ENCODE measurements around the gene MRGPRD. TPM values are rescaled to one million over a fixed set of nuclear protein-coding genes. Genes with fewer than 3 reads are reported as not detected.

The MRGPRD gene
- total and polyA plus RNA-seq, 2 experiments from 2014 or later = not detected

DNA sequence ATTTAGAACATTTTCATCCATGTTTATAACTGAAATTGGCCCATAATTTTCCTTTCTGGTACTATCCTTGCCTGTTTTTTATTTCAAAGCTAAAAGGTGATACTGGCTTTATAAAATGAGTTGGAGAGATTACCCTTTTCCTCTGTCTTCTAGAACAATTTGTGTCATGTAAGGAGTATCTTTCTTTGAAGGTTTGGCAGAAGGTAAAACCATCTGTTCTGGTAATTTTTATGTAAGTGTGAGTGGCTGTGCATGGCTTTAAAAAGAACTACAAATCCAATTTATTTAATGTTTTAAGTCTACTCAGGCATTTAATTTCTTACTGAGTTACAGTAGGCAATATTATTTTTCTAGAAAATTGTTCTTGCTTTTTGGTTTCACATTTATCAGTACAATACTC lies 7.7 kb upstream of the MRGPRD start:
- ATAC-seq (no peak), DNase-seq (ENCODE audit: low spot score) (no peak)
- no peak overlapping the region for H3K4me3 Mint-ChIP-seq
- no peaks in the 10 kb centered on the region for H3F3A ChIP-seq (replicated peaks; ENCODE audit: low read depth)
- no peaks in the 10 kb centered on the region for H4K20me1 ChIP-seq (replicated peaks; ENCODE audit: insufficient read depth)
- peaks cover 9% of the 10 kb centered on the region for H3K27me3 Mint-ChIP-seq (ENCODE audit: insufficient read depth, low read depth, poor library complexity)
- no peaks in the 10 kb centered on the region for H3K36me3 ChIP-seq (ENCODE audit: insufficient read depth)
- no peaks in the 10 kb centered on the region for H3K27me3 ChIP-seq (ENCODE audit: insufficient read depth)
- no peak overlapping the region for H3K27ac ChIP-seq (ENCODE audit: low read depth)
- H3K4me3 ChIP-seq = no peak overlapping the region
- TF ChIP-seq, protein P1, sequence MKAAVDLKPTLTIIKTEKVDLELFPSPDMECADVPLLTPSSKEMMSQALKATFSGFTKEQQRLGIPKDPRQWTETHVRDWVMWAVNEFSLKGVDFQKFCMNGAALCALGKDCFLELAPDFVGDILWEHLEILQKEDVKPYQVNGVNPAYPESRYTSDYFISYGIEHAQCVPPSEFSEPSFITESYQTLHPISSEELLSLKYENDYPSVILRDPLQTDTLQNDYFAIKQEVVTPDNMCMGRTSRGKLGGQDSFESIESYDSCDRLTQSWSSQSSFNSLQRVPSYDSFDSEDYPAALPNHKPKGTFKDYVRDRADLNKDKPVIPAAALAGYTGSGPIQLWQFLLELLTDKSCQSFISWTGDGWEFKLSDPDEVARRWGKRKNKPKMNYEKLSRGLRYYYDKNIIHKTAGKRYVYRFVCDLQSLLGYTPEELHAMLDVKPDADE (IDR thresholded peaks at IDR 0.05) = no peak
- TF ChIP-seq CREB1 (CRISPR knock-in tag; IDR thresholded peaks at IDR 0.05; ENCODE audit: low read depth) (no peak), ZNF331 (CRISPR knock-in tag; IDR thresholded peaks at IDR 0.05; ENCODE audit: low read depth) (no peak), EZH2 (IDR thresholded peaks at IDR 0.05; ENCODE audit: low read depth, unreplicated experiment) (no peak), EZH2phosphoT487 (IDR thresholded peaks at IDR 0.05; ENCODE audit: unreplicated experiment) (no peak), ZNF114 (CRISPR knock-in tag; IDR thresholded peaks at IDR 0.05) (no peak), STAT1 (IDR thresholded peaks at IDR 0.05; ENCODE audit: unreplicated experiment) (no peak), NANOG (IDR thresholded peaks at IDR 0.05; ENCODE audit: borderline replicate concordance) (no peak), JUNB (IDR thresholded peaks at IDR 0.05; ENCODE audit: unreplicated experiment) (no peak), POLR2AphosphoS5 (IDR thresholded peaks at IDR 0.05; ENCODE audit: low read depth) (no peak)
- TF ChIP-seq, protein P2, sequence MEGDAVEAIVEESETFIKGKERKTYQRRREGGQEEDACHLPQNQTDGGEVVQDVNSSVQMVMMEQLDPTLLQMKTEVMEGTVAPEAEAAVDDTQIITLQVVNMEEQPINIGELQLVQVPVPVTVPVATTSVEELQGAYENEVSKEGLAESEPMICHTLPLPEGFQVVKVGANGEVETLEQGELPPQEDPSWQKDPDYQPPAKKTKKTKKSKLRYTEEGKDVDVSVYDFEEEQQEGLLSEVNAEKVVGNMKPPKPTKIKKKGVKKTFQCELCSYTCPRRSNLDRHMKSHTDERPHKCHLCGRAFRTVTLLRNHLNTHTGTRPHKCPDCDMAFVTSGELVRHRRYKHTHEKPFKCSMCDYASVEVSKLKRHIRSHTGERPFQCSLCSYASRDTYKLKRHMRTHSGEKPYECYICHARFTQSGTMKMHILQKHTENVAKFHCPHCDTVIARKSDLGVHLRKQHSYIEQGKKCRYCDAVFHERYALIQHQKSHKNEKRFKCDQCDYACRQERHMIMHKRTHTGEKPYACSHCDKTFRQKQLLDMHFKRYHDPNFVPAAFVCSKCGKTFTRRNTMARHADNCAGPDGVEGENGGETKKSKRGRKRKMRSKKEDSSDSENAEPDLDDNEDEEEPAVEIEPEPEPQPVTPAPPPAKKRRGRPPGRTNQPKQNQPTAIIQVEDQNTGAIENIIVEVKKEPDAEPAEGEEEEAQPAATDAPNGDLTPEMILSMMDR (conservative IDR thresholded peaks at IDR 0.05; ENCODE audit: low read depth in 2 of 2) = no peak
- TF ChIP-seq, protein P3, sequence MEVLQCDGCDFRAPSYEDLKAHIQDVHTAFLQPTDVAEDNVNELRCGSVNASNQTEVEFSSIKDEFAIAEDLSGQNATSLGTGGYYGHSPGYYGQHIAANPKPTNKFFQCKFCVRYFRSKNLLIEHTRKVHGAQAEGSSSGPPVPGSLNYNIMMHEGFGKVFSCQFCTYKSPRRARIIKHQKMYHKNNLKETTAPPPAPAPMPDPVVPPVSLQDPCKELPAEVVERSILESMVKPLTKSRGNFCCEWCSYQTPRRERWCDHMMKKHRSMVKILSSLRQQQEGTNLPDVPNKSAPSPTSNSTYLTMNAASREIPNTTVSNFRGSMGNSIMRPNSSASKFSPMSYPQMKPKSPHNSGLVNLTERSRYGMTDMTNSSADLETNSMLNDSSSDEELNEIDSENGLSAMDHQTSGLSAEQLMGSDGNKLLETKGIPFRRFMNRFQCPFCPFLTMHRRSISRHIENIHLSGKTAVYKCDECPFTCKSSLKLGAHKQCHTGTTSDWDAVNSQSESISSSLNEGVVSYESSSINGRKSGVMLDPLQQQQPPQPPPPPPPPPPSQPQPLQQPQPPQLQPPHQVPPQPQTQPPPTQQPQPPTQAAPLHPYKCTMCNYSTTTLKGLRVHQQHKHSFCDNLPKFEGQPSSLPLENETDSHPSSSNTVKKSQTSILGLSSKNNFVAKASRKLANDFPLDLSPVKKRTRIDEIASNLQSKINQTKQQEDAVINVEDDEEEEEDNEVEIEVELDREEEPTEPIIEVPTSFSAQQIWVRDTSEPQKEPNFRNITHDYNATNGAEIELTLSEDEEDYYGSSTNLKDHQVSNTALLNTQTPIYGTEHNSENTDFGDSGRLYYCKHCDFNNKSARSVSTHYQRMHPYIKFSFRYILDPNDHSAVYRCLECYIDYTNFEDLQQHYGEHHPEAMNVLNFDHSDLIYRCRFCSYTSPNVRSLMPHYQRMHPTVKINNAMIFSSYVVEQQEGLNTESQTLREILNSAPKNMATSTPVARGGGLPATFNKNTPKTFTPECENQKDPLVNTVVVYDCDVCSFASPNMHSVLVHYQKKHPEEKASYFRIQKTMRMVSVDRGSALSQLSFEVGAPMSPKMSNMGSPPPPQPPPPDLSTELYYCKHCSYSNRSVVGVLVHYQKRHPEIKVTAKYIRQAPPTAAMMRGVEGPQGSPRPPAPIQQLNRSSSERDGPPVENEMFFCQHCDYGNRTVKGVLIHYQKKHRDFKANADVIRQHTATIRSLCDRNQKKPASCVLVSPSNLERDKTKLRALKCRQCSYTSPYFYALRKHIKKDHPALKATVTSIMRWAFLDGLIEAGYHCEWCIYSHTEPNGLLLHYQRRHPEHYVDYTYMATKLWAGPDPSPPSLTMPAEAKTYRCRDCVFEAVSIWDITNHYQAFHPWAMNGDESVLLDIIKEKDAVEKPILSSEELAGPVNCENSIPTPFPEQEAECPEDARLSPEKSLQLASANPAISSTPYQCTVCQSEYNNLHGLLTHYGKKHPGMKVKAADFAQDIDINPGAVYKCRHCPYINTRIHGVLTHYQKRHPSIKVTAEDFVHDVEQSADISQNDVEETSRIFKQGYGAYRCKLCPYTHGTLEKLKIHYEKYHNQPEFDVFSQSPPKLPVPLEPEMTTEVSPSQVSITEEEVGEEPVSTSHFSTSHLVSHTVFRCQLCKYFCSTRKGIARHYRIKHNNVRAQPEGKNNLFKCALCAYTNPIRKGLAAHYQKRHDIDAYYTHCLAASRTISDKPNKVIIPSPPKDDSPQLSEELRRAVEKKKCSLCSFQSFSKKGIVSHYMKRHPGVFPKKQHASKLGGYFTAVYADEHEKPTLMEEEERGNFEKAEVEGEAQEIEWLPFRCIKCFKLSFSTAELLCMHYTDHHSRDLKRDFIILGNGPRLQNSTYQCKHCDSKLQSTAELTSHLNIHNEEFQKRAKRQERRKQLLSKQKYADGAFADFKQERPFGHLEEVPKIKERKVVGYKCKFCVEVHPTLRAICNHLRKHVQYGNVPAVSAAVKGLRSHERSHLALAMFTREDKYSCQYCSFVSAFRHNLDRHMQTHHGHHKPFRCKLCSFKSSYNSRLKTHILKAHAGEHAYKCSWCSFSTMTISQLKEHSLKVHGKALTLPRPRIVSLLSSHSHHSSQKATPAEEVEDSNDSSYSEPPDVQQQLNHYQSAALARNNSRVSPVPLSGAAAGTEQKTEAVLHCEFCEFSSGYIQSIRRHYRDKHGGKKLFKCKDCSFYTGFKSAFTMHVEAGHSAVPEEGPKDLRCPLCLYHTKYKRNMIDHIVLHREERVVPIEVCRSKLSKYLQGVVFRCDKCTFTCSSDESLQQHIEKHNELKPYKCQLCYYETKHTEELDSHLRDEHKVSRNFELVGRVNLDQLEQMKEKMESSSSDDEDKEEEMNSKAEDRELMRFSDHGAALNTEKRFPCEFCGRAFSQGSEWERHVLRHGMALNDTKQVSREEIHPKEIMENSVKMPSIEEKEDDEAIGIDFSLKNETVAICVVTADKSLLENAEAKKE (CRISPR knock-in tag; IDR thresholded peaks at IDR 0.05) = no peak
- H3K36me3 Mint-ChIP-seq (ENCODE audit: low read depth) = no peaks in the 10 kb centered on the region
- no peaks in the 10 kb centered on the region for H3K4me1 ChIP-seq (ENCODE audit: insufficient read depth)
- H3K27ac Mint-ChIP-seq = no peak overlapping the region
- no peaks in the 10 kb centered on the region for H3K79me2 ChIP-seq (replicated peaks; ENCODE audit: insufficient read depth)
- no peak overlapping the region for H2AFZ ChIP-seq
- H3K9me3 Mint-ChIP-seq = peaks cover 12% of the 10 kb centered on the region; the same call in 2 of the 3 replicates
- no peak overlapping the region for H3K4me2 ChIP-seq
- H3K9me2 ChIP-seq (ENCODE audit: insufficient read depth) = no peaks in the 10 kb centered on the region
- no peaks in the 10 kb centered on the region for H3K4me1 Mint-ChIP-seq

Data from GM23338 (cell line).